Activated CD8-positive, alpha-beta T cell treated with anti-CD3 and anti-CD28 coated beads for 36 hours (primary cell): ENCODE results near the gene PPOX. TPM values are rescaled to one million over a fixed set of nuclear protein-coding genes. Genes with fewer than 3 reads are reported as not detected.
A peak's percentile ranks its signal among the peaks of the same experiment; 100 is the strongest.

Experiments used
- ATAC-seq: fragments of 200-7000 bp; cut with Tn5 transposase; one replicate; pipeline ENCODE4 v1.10.0; 2021; ENCODE audit warnings: mild to moderate bottlenecking, moderate library complexity
- CTCF ChIA-PET: fragments of 350-600 bp; sonication (Branson Sonifier 250); formaldehyde crosslinking; loops from one replicate; lab custom pipeline; 2021; ENCODE audit warnings: antibody characterized with exemption; lab: Charles Lee
- POLR2A ChIA-PET: fragments of 350-600 bp; sonication (Branson Sonifier 250); formaldehyde crosslinking; loops from one replicate; lab custom pipeline; 2021; ENCODE audit warnings: antibody characterized with exemption; lab: Charles Lee
- DNase-seq: peaks from one replicate; pipeline ENCODE4 v3.0.0-alpha.2; 2020
- H3K27ac Mint-ChIP-seq: one replicate; pipeline ENCODE4 v1.8.0; 2021; ENCODE audit warnings: mild to moderate bottlenecking, mixed read lengths
- H3K27me3 Mint-ChIP-seq: one replicate; pipeline ENCODE4 v1.8.0; 2021; ENCODE audit warnings: mixed read lengths
- H3K36me3 Mint-ChIP-seq: one replicate; pipeline ENCODE4 v1.8.0; 2021; ENCODE audit warnings: low read depth, mixed read lengths
- H3K4me1 Mint-ChIP-seq: one replicate; pipeline ENCODE4 v1.8.0; 2021; ENCODE audit warnings: low read depth, mixed read lengths
- H3K4me3 Mint-ChIP-seq: one replicate; pipeline ENCODE4 v1.8.0; 2021; ENCODE audit warnings: mild to moderate bottlenecking, moderate library complexity, mixed read lengths
- H3K9me3 Mint-ChIP-seq: one replicate; pipeline ENCODE4 v1.8.0; 2021; ENCODE audit warnings: mixed read lengths
- intact Hi-C: fragments of 100-400 bp; cut with micrococcal nuclease; formaldehyde crosslinking; loops from one replicate; pipeline ENCODE4 v1.10.0; 2022
- total RNA-seq, 2 experiments: library from RNA; stranded (reverse); gene quantifications; one replicate each; pipeline ENCODE4 v1.2.3, GENCODE V29; 2021
- TF ChIP-seq, protein P1 (sequence below): fragments of 200-600 bp; IDR thresholded peaks from one replicate; pipeline ENCODE4 v1.8.0; 2022; ENCODE audit warnings: antibody characterized with exemption, mild to moderate bottlenecking

The PPOX gene
- total RNA-seq, 2 experiments from 2014 or later: 24.4 to 24.9 TPM

DNA sequence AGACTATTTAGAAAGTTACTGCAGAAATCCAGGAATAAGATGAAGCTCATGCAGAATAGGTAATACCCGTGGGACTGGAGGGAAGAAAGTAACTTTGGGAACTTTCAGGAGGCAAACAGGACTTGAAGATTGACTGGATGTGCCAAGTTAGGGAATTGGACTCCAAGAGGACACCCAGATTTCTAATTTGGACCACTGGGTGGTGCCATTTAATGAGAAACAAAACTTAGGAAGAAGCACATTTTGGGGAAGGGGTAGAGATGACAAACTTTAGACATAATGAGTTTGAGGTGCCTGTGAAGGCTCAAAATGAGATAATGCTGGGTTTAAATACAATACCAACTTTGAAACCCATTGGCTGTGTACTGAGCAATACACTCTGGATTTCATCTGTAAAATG, 14.4 kb downstream of the PPOX start:
- intact Hi-C loops: no loop called here
- Mint-ChIP-seq H3K9me3 (no peaks in the 10 kb centered on the region), H3K4me3 (no peak overlapping the region), H3K36me3 (peaks cover 9% of the 10 kb centered on the region), H3K27ac (peak overlapping the region; percentile 70), H3K27me3 (no peaks in the 10 kb centered on the region), H3K4me1 (peaks cover 68% of the 10 kb centered on the region)
- no peak for ATAC-seq
- TF ChIP-seq, protein P1, sequence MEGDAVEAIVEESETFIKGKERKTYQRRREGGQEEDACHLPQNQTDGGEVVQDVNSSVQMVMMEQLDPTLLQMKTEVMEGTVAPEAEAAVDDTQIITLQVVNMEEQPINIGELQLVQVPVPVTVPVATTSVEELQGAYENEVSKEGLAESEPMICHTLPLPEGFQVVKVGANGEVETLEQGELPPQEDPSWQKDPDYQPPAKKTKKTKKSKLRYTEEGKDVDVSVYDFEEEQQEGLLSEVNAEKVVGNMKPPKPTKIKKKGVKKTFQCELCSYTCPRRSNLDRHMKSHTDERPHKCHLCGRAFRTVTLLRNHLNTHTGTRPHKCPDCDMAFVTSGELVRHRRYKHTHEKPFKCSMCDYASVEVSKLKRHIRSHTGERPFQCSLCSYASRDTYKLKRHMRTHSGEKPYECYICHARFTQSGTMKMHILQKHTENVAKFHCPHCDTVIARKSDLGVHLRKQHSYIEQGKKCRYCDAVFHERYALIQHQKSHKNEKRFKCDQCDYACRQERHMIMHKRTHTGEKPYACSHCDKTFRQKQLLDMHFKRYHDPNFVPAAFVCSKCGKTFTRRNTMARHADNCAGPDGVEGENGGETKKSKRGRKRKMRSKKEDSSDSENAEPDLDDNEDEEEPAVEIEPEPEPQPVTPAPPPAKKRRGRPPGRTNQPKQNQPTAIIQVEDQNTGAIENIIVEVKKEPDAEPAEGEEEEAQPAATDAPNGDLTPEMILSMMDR: peak; percentile 40
- ChIA-PET POLR2A (interaction anchor here (1.3 to 2.6 kb wide), 3 partner anchors 9 to 21 kb away, joined by 3 to 13 read pairs (median 4); partner anchors contain the start of genes NDUFS2 and PPOX), CTCF (interaction anchor here (0.9 to 5.7 kb wide), 8 partner anchors 11 to 202 kb away, joined by 4 to 45 read pairs (median 8); partner anchors contain the start of genes APOA2, NDUFS2, PPOX and TOMM40L)
- DNase-seq: no peak

DNA sequence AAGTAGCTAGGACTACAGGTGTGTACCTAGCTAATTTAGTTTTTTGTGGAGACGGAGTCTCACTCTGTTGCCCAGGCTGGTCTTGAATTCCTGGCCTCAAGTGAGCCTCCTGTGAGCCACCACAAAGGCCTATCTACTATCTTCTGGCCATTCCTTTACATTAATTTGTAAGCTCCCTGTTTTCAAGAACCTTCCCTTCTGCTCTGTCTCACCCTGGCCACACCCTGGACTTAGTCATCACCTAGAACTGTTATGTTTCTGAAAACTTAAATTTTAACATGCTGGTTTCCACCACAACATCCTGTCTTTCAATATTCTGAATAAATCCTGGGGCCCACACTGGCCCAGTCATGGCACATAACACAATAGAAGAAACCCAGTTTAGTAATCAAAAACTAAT, 16.0 kb downstream of the PPOX start:
- peak overlapping the region; percentile 91 for H3K27ac Mint-ChIP-seq
- DNase-seq (peak; percentile 86), ATAC-seq (peak; percentile 64)
- peak overlapping the region; percentile 1 for H3K4me3 Mint-ChIP-seq
- POLR2A ChIA-PET: interaction anchor here (0.6 to 2.6 kb wide), 7 partner anchors 15 to 501 kb away, joined by 3 to 13 read pairs (median 4); partner anchors contain the start of genes NDUFS2 and PPOX
- TF ChIP-seq, protein P1: no peak
- CTCF ChIA-PET: interaction anchor here (0.9 to 5.7 kb wide), 13 partner anchors 11 to 202 kb away, joined by 3 to 45 read pairs (median 6); partner anchors contain the start of genes APOA2, NDUFS2, PPOX and TOMM40L
- peaks cover 73% of the 10 kb centered on the region for H3K4me1 Mint-ChIP-seq
- H3K27me3 Mint-ChIP-seq: no peaks in the 10 kb centered on the region
- no peaks in the 10 kb centered on the region for H3K9me3 Mint-ChIP-seq
- intact Hi-C loops: no loop called here
- no peaks in the 10 kb centered on the region for H3K36me3 Mint-ChIP-seq

DNA sequence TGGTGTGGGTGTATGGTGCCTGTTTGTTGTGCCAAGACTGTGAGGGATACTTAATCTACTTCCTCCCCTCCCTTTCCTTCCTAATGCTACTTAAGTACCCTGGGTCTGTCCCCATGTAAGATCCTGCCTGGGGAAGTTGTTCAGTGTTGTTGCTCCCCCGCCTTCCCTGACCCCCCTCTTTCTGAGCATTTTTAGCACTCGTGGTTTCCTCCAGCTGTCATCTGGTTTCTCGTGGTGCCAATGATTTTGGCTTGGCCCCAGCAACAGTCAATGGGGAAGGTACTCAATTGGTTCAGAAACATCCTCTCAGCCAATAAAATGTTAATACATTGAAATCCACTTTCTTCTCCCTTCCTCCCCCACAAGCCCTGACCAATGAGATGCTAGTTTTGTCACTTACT, 19.1 kb downstream of the PPOX start:
- POLR2A ChIA-PET: interaction anchor here (0.8 to 1.4 kb wide), 2 partner anchors 17 to 20 kb away, joined by 5 read pairs; partner anchors contain the start of gene NDUFS2
- Mint-ChIP-seq H3K9me3 (no peaks in the 10 kb centered on the region), H3K36me3 (no peaks in the 10 kb centered on the region), H3K27ac (peak overlapping the region; percentile 95), H3K4me1 (peaks cover 74% of the 10 kb centered on the region), H3K4me3 (peak overlapping the region; percentile 48), H3K27me3 (no peaks in the 10 kb centered on the region)
- intact Hi-C loops: no loop called here
- CTCF ChIA-PET: interaction anchor here (0.7 to 2.0 kb wide), 7 partner anchors 9 to 197 kb away, joined by 3 to 14 read pairs (median 4); partner anchors contain the start of gene TOMM40L
- peak; percentile 74 for ATAC-seq
- TF ChIP-seq, protein P1: no peak
- peak; percentile 89 for DNase-seq

DNA sequence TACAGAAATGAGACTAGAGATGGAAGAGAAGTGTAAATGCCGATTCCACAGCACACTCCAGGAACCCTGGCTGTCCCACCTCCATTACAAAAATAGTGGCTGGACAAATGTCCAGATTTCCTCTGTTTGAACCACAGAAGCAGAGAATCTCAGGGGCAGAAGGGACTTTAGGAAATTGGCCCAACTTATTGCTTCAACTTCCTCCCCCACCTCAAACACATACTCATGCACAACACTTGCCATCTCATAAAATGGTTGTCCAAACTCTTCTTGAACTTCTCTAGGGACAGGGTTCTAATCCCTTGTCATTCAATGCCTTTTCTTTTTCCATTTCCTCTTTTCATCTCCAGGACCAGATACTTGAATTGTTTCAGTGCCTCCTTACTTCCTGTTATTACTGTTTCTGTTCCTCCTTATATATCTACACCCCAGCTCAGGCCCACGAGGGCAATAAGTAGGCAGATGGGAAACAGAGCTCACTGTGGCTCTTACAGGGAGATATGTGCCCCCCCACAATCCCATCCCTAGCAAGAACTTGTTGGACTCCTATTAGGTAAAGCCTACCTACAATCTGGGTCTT, 19.6 kb downstream of the PPOX start:
- TF ChIP-seq, protein P1: no peak
- peaks cover 68% of the 10 kb centered on the region for H3K4me1 Mint-ChIP-seq
- ATAC-seq (no peak), DNase-seq (no peak)
- H3K27ac Mint-ChIP-seq: peak overlapping the region; percentile 95
- H3K36me3 Mint-ChIP-seq: no peaks in the 10 kb centered on the region
- H3K9me3 Mint-ChIP-seq: no peaks in the 10 kb centered on the region
- ChIA-PET POLR2A (interaction anchor here (0.6 to 1.4 kb wide), 6 partner anchors 16 to 201 kb away, joined by 3 to 6 read pairs (median 4); partner anchors contain the start of genes NDUFS2, PPOX and TOMM40L), CTCF (interaction anchor here (0.7 to 2.0 kb wide), 13 partner anchors 9 to 196 kb away, joined by 3 to 14 read pairs (median 4); partner anchors contain the start of genes B4GALT3, PPOX and TOMM40L)
- H3K4me3 Mint-ChIP-seq: peak overlapping the region; percentile 48
- no peaks in the 10 kb centered on the region for H3K27me3 Mint-ChIP-seq
- intact Hi-C loops: no loop called here
